CD4-positive, alpha-beta T cell (primary cell): ENCODE measurements around the gene GNAQ. TPM values are rescaled to one million over a fixed set of nuclear protein-coding genes. Genes with fewer than 3 reads are reported as not detected.

ENCODE experiments used
- ATAC-seq: fragments of 200-7000 bp; cut with Tn5 transposase; one replicate; pipeline ENCODE4 v1.10.0; 2022; ENCODE audit warnings: mild to moderate bottlenecking; ENCODE audit not compliant: poor library complexity
- CTCF ChIA-PET: fragments of 350-600 bp; sonication (Branson Sonifier 250); formaldehyde crosslinking; loops from one replicate; lab custom pipeline; 2021; ENCODE audit warnings: antibody characterized with exemption, inconsistent platforms; lab: Charles Lee
- POLR2A ChIA-PET: fragments of 350-600 bp; sonication (Branson Sonifier 250); formaldehyde crosslinking; loops from one replicate; lab custom pipeline; 2021; ENCODE audit warnings: antibody characterized with exemption, inconsistent platforms; lab: Charles Lee
- DNase-seq, 14 experiments: peaks; one replicate each; pipeline ENCODE4 v3.0.0-alpha.2; 2013 to 2020; ENCODE audit warnings: mixed read lengths in 2 of 14
- H3K27ac ChIP-seq, 2 donors: one replicate each; pipeline versions ENCODE4 v1.5.1 to v1.7.0; 2013; ENCODE audit warnings: low read length in 2 of 2, low read depth in 1 of 2, mild to moderate bottlenecking in 1 of 2
- H3K27me3 ChIP-seq, 2 experiments: 1 replicate in 1 of 2; 2 replicates in 1 of 2; pipeline versions ENCODE4 v1.6.1 to v1.7.0; 2013; ENCODE audit warnings: low read length in 2 of 2, control low read depth in 1 of 2, mild to moderate bottlenecking in 1 of 2, moderate library complexity in 1 of 2; ENCODE audit not compliant: insufficient read depth in 2 of 2, control insufficient read depth in 1 of 2
- H3K36me3 ChIP-seq: one replicate; pipeline ENCODE4 v1.6.1; 2013; ENCODE audit warnings: low read length, control low read depth; ENCODE audit not compliant: insufficient read depth
- H3K4me1 ChIP-seq: one replicate; pipeline ENCODE4 v1.6.1; 2013; ENCODE audit warnings: low read length, control low read depth; ENCODE audit not compliant: insufficient read depth
- H3K4me3 ChIP-seq: one replicate; pipeline ENCODE4 v1.5.1; 2013; ENCODE audit warnings: mild to moderate bottlenecking, low read length, moderate library complexity
- H3K9me3 ChIP-seq, 2 experiments: 1 replicate in 1 of 2; 2 replicates in 1 of 2; pipeline versions ENCODE4 v1.6.1 to v1.7.0; 2013; ENCODE audit warnings: low read length in 2 of 2, mild to moderate bottlenecking in 2 of 2, control low read depth in 1 of 2, moderate library complexity in 1 of 2; ENCODE audit not compliant: control insufficient read depth in 1 of 2, insufficient read depth in 1 of 2
- H3K27ac Mint-ChIP-seq: one replicate; pipeline ENCODE4 v1.8.0; 2020; ENCODE audit warnings: mixed read lengths
- H3K27me3 Mint-ChIP-seq: one replicate; pipeline ENCODE4 v1.8.0; 2021; ENCODE audit warnings: mixed read lengths
- H3K36me3 Mint-ChIP-seq: one replicate; pipeline ENCODE4 v1.8.0; 2021; ENCODE audit warnings: low read depth, mixed read lengths
- H3K4me1 Mint-ChIP-seq: one replicate; pipeline ENCODE4 v1.8.0; 2021; ENCODE audit warnings: low read depth, mixed read lengths
- H3K4me3 Mint-ChIP-seq: one replicate; pipeline ENCODE4 v1.8.0; 2020; ENCODE audit warnings: mild to moderate bottlenecking, mixed read lengths
- H3K9me3 Mint-ChIP-seq: one replicate; pipeline ENCODE4 v1.8.0; 2020; ENCODE audit warnings: mixed read lengths
- CTCF ChIP-seq: fragments of 200-600 bp; IDR thresholded peaks from one replicate; pipeline ENCODE4 v1.8.0; 2022; ENCODE audit warnings: antibody characterized with exemption, mild to moderate bottlenecking
- intact Hi-C, 2 experiments: fragments of 100-400 bp; cut with DNase I in 1 of 2; cut with micrococcal nuclease in 1 of 2; formaldehyde crosslinking; loops; one replicate each; pipeline versions ENCODE4 v1.15.1 to v1.9.0; 2023 to 2025; cut with DNase I, micrococcal nuclease
- total RNA-seq, 174 experiments: library from RNA in 2 of 174; stranded (reverse) in 2 of 174; gene quantifications; one replicate each; pipeline ENCODE4 v1.2.3 and lab custom pipeline; 2021 to 2026

The GNAQ gene
- total RNA-seq, 2 experiments from 2014 or later: 55.5 to 55.9 TPM

GRCh38 chr9:77966718-77967117 is 64.9 kb downstream of the GNAQ start:
- Mint-ChIP-seq H3K4me1 (peaks cover 86% of the 10 kb centered on the region), H3K27ac (no peak overlapping the region), H3K4me3 (no peak overlapping the region), H3K9me3 (no peaks in the 10 kb centered on the region), H3K36me3 (peaks cover 41% of the 10 kb centered on the region), H3K27me3 (no peaks in the 10 kb centered on the region)
- TF ChIP-seq CTCF: no peak
- DNase-seq (no peak), ATAC-seq (no peak)
- H3K9me3 ChIP-seq: no peaks in the 10 kb centered on the region
- intact Hi-C loops: no loop called here
- ChIA-PET CTCF (no interaction called here), POLR2A (no interaction called here)
- H3K4me1 ChIP-seq: peaks cover 4% of the 10 kb centered on the region
- no peaks in the 10 kb centered on the region for H3K27me3 ChIP-seq
- no peak overlapping the region for H3K27ac ChIP-seq
- no peak overlapping the region for H3K4me3 ChIP-seq
- no peaks in the 10 kb centered on the region for H3K36me3 ChIP-seq

- no peaks in the 10 kb centered on the region for H3K9me3 Mint-ChIP-seq
- no peak for ATAC-seq
- peaks cover 83% of the 10 kb centered on the region for H3K4me1 Mint-ChIP-seq
- H3K36me3 Mint-ChIP-seq: peaks cover 37% of the 10 kb centered on the region
- ChIA-PET CTCF (interaction anchor here (1.0 kb wide), 1 partner anchor 12 kb away, joined by 4 read pairs; no protein-coding TSS in a partner anchor), POLR2A (interaction anchor here (0.6 kb wide), 1 partner anchor 8 kb away, joined by 3 read pairs; no protein-coding TSS in a partner anchor)
- no peak overlapping the region for H3K4me3 Mint-ChIP-seq
- Histone ChIP-seq H3K36me3 (no peaks in the 10 kb centered on the region), H3K27me3 (no peaks in the 10 kb centered on the region), H3K27ac (no peak overlapping the region), H3K4me3 (no peak overlapping the region), H3K4me1 (peaks cover 4% of the 10 kb centered on the region), H3K9me3 (no peaks in the 10 kb centered on the region)
- TF ChIP-seq CTCF: no peak
- no peak for DNase-seq
- intact Hi-C loops: no loop called here
- no peak overlapping the region for H3K27ac Mint-ChIP-seq
- H3K27me3 Mint-ChIP-seq: no peaks in the 10 kb centered on the region
These were observed 66.0 kb downstream of the GNAQ start for GRCh38 chr9:77965445-77966123.

GRCh38 chr9:77964258-77964657 is 67.4 kb downstream of the GNAQ start:
- TF ChIP-seq CTCF: no peak
- H3K4me3 ChIP-seq: no peak overlapping the region
- DNase-seq (no peak), ATAC-seq (no peak)
- Mint-ChIP-seq H3K4me1 (peaks cover 80% of the 10 kb centered on the region), H3K9me3 (no peaks in the 10 kb centered on the region), H3K36me3 (peaks cover 28% of the 10 kb centered on the region), H3K27me3 (no peaks in the 10 kb centered on the region), H3K27ac (no peak overlapping the region), H3K4me3 (no peak overlapping the region)
- no peaks in the 10 kb centered on the region for H3K36me3 ChIP-seq
- intact Hi-C loops: no loop called here
- no peaks in the 10 kb centered on the region for H3K4me1 ChIP-seq
- H3K27ac ChIP-seq: no peak overlapping the region
- H3K9me3 ChIP-seq: no peaks in the 10 kb centered on the region
- H3K27me3 ChIP-seq: no peaks in the 10 kb centered on the region
- ChIA-PET CTCF (interaction anchor here (1.1 kb wide), 1 partner anchor 13 kb away, joined by 3 read pairs; no protein-coding TSS in a partner anchor), POLR2A (no interaction called here)
